Sigmoid colon (tissue), 7 donors: ENCODE measurements around the gene CRY2. TPM values are rescaled to one million over a fixed set of nuclear protein-coding genes. Genes with fewer than 3 reads are reported as not detected.

ENCODE experiments used
- DNase-seq: peaks from one replicate; pipeline ENCODE4 v3.0.0-alpha.2; 2019
- H3K27ac ChIP-seq, 4 donors: fragments of 200-600 bp; sonication (generic); one replicate each; pipeline ENCODE4 v1.5.1; 2016 to 2019; ENCODE audit warnings: mild to moderate bottlenecking in 1 of 4
- H3K27me3 ChIP-seq, 3 donors: fragments of 200-600 bp; sonication (generic); one replicate each; pipeline ENCODE4 v1.5.1; 2019; ENCODE audit warnings: mild to moderate bottlenecking in 1 of 3
- H3K36me3 ChIP-seq, 4 donors: fragments of 200-600 bp; sonication (generic); one replicate each; pipeline ENCODE4 v1.5.1; 2016 to 2019
- H3K4me1 ChIP-seq, 4 donors: fragments of 200-600 bp; sonication (generic); one replicate each; pipeline ENCODE4 v1.5.1; 2017 to 2019
- H3K4me3 ChIP-seq, 4 donors: fragments of 200-600 bp; sonication (generic); one replicate each; pipeline ENCODE4 v1.5.1; 2017 to 2019; ENCODE audit warnings: mild to moderate bottlenecking in 2 of 4, moderate library complexity in 1 of 4
- H3K9me3 ChIP-seq, 4 donors: fragments of 200-600 bp in 3 of 4; sonication (generic) in 3 of 4; one replicate each; pipeline versions ENCODE4 v1.5.1 to v1.6.1; 2013 to 2019
- EP300 ChIP-seq, 4 donors: sonication (generic); formaldehyde crosslinking; IDR thresholded peaks; one replicate each; pipeline ENCODE4 v1.6.1; 2017; ENCODE audit warnings: antibody characterized with exemption in 4 of 4
- POLR2A ChIP-seq, 2 donors: fragments of 450-650 bp; IDR thresholded peaks; one replicate each; pipeline ENCODE4 v1.6.1; 2016; ENCODE audit warnings: antibody characterized with exemption in 2 of 2, mild to moderate bottlenecking in 2 of 2, moderate library complexity in 2 of 2
- POLR2AphosphoS5 ChIP-seq, 4 donors: sonication (generic); formaldehyde crosslinking; IDR thresholded peaks; one replicate each; pipeline ENCODE4 v1.6.1; 2017; ENCODE audit warnings: antibody characterized with exemption in 4 of 4
- WGBS, 2 donors: extraction: QIAGEN DNeasy Blood & Tissue Kit; methylation state at CpG; one replicate each; pipeline ENCODE4 v1.1.7; 2013; 5-methylcytosine and 5-hydroxymethylcytosine counted together
- intact Hi-C: fragments of 100-400 bp; cut with DNase I; formaldehyde crosslinking; loops from one replicate; pipeline ENCODE4 v1.15.1; 2023
- polyA plus RNA-seq, 3 donors: library from polyadenylated mRNA; stranded (reverse); fragments of 200-250 nt; gene quantifications; one replicate each; pipeline ENCODE4 v1.2.3, GENCODE V29; 2013
- total RNA-seq, 4 donors: library from RNA; depleted of rRNA; stranded (reverse); fragments of >200 nt; gene quantifications; one replicate each; pipeline ENCODE4 v1.1.0, GENCODE V29; 2016
- TF ChIP-seq, protein P1 (sequence below), 4 experiments: fragments of 450-650 bp in 3 of 4; fragments of 200-600 bp in 1 of 4; IDR thresholded peaks; one replicate each; pipeline ENCODE4 v1.5.1; 2016 to 2019; ENCODE audit warnings: antibody characterized with exemption in 4 of 4, mild to moderate bottlenecking in 3 of 4, moderate library complexity in 2 of 4
- donor health status: healthy with polysubstance abuse.
- donor health status: Bipolar disorder and iron deficiency.
- donor health status: healthy.

The CRY2 gene
- total and polyA plus RNA-seq, 7 donors: 5.3 to 49.3 (median 27.5) TPM

- peak; percentile 34 for DNase-seq
- Histone ChIP-seq H3K4me3 (no peak overlapping the region), H3K9me3 (no peaks in the 10 kb centered on the region), H3K4me1 (peaks cover 0 to 24% (median 15%) of the 10 kb centered on the region in 4 donors), H3K27me3 (no peaks in the 10 kb centered on the region), H3K27ac (peak overlapping the region in 1 of 4 donors; percentile 8), H3K36me3 (no peaks in the 10 kb centered on the region)
- intact Hi-C loops: loop anchor here (10.0 kb wide), 1 partner anchor 323 kb away; the partner anchor contains the start of gene PHF21A
- TF ChIP-seq, protein P1, sequence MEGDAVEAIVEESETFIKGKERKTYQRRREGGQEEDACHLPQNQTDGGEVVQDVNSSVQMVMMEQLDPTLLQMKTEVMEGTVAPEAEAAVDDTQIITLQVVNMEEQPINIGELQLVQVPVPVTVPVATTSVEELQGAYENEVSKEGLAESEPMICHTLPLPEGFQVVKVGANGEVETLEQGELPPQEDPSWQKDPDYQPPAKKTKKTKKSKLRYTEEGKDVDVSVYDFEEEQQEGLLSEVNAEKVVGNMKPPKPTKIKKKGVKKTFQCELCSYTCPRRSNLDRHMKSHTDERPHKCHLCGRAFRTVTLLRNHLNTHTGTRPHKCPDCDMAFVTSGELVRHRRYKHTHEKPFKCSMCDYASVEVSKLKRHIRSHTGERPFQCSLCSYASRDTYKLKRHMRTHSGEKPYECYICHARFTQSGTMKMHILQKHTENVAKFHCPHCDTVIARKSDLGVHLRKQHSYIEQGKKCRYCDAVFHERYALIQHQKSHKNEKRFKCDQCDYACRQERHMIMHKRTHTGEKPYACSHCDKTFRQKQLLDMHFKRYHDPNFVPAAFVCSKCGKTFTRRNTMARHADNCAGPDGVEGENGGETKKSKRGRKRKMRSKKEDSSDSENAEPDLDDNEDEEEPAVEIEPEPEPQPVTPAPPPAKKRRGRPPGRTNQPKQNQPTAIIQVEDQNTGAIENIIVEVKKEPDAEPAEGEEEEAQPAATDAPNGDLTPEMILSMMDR (IDR thresholded peaks at IDR 0.05): no peak
- TF ChIP-seq EP300 (IDR thresholded peaks at IDR 0.05) (no peak), POLR2AphosphoS5 (IDR thresholded peaks at IDR 0.05) (no peak), POLR2A (IDR thresholded peaks at IDR 0.05) (no peak)
- 18 to 66% methylated on average over 2 of the region's 2 CpGs for WGBS, 2 donors
These were observed 45.5 kb upstream of the CRY2 start for GRCh38 chr11:45801723-45802315.

- TF ChIP-seq POLR2AphosphoS5 (IDR thresholded peaks at IDR 0.05) (no peak), POLR2A (IDR thresholded peaks at IDR 0.05) (no peak), EP300 (IDR thresholded peaks at IDR 0.05) (no peak)
- TF ChIP-seq, protein P1 (IDR thresholded peaks at IDR 0.05): no peak
- peak; percentile 59 for DNase-seq
- Histone ChIP-seq H3K36me3 (no peaks in the 10 kb centered on the region), H3K9me3 (no peaks in the 10 kb centered on the region), H3K4me3 (no peak overlapping the region), H3K27me3 (no peaks in the 10 kb centered on the region), H3K4me1 (peaks cover 0 to 33% (median 24%) of the 10 kb centered on the region in 4 donors), H3K27ac (peak overlapping the region in 1 of 4 donors; percentile 8)
- intact Hi-C loops: loop anchor here (10.0 kb wide), 1 partner anchor 322 kb away; the partner anchor contains the start of gene PHF21A
- WGBS, 2 donors: 71 to 81% methylated on average over 10 of the region's 10 CpGs
These were observed 44.6 kb upstream of the CRY2 start for GRCh38 chr11:45802531-45803317.

DNA sequence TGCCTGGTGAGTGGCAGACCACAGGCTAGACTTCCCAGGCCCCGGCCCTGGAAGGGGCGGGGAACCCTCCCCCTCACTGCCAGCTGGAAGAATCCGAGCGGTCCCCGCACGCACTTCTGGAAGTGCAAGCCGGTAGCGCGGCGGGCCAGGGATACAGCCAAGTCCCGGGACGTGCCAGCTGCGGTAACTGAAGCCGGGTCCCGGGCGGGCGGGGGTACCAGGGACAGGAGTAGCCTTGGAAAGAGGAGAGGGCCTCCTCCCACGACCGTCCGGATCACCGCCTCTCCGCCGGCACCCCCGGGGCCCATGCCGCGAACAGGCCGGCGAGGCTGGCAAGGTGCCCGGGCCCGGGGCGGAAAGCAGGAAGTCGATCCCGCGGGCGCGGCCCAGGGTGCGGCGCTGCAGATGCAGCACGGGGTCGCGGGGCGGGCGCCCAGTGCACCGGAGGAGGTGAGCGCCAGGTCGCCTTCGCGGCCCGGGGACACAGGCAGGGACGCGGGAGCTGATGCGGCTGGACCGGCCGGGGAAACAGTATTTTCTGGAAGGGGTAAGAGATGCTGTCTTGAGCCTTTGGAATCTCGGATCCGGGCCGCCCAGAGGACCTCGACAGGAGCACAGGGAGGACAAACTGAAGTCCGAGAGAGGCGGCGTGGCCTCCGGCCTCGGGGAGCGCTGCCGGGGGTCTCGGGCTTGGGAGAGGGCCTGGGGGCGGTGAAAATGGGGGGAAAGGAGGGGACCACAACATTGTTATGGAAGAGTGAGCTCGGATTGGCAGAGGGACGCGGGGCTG, 43.1 kb upstream of the CRY2 start:
- intact Hi-C loops: loop anchor here (2.0 to 10.0 kb wide), 2 partner anchors 43 to 321 kb away; partner anchors contain the start of genes CRY2 and PHF21A
- DNase-seq: peak; percentile 91
- Histone ChIP-seq H3K36me3 (peaks cover 0 to 4% (median 0%) of the 10 kb centered on the region in 4 donors), H3K4me3 (peak overlapping the region; percentile 63 to 92 (median 77)), H3K27me3 (no peaks in the 10 kb centered on the region), H3K9me3 (no peaks in the 10 kb centered on the region), H3K27ac (peak overlapping the region; percentile 87 to 94 (median 89)), H3K4me1 (peaks cover 0 to 47% (median 31%) of the 10 kb centered on the region in 4 donors)
- TF ChIP-seq, protein P1 (IDR thresholded peaks at IDR 0.05): no peak
- peak in 3 of 4 donors; percentile 27 to 49 (median 27) for TF ChIP-seq POLR2AphosphoS5 (IDR thresholded peaks at IDR 0.05)
- 1 to 2% methylated on average over 70 of the region's 70 CpGs for WGBS, 2 donors

DNA sequence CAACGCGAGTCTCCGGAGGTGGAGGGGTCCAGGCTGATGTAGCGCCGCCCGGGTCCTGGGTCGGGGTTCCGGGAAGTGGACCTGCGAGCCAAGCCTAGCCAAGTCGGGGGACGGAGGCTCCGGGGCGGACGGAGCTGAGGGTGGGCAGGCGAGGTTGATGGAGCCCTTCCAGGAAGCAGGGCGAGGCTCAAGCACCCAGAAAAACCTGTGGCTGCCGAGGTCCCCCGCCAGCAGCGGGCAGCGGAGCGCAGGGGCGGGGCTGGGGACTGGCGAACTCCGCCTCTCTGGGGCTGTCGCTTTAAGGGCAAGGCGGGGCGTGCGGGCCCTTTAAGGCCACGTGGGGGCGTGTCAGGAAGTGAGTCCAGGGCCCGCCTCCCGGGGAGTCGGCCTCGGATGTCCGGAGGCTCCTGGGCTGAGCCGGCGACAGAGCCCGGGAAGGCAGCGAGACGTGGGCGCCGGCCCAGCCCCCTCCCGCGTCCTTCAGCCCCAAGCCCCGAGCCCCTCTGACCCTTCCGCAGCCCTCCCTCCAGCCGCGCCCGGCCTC, 42.4 kb upstream of the CRY2 start, which contains the start of gene SLC35C1:
TSS of gene SLC35C1 (plus strand) at position 389 of the 544 bp plus-strand sequence. CDS start 653 bp downstream, outside the sequence.
- Histone ChIP-seq H3K9me3 (no peaks in the 10 kb centered on the region), H3K4me3 (peak within 1 kb of the TSS; percentile 63 to 92 (median 77)), H3K4me1 (peaks cover 0 to 47% (median 31%) of the 10 kb centered on the region in 4 donors), H3K27ac (peak within 1 kb of the TSS; percentile 87 to 94 (median 89)), H3K27me3 (no peaks in the 10 kb centered on the region), H3K36me3 (peaks cover 0 to 7% (median 0%) of the 10 kb centered on the region in 4 donors)
- TF ChIP-seq POLR2A (IDR thresholded peaks at IDR 0.05): peak; percentile 68 to 90
- peak; percentile 90 to 95 (median 95) for TF ChIP-seq POLR2AphosphoS5 (IDR thresholded peaks at IDR 0.05)
- TF ChIP-seq, protein P1 (IDR thresholded peaks at IDR 0.05): no peak
- TF ChIP-seq EP300 (IDR thresholded peaks at IDR 0.05): no peak
- 1% methylated on average over 49 of the region's 49 CpGs for WGBS, 2 donors
- DNase-seq: peak; percentile 99
- intact Hi-C loops: loop anchor here (1.0 to 10.0 kb wide), 3 partner anchors 42 to 320 kb away; partner anchors contain the start of genes CRY2 and PHF21A
